Stimulated activated CD4-positive, alpha-beta T cell treated with anti-CD3 and anti-CD28 coated beads, TNF-alpha, amount 100 ng/mL, for 48 hours (primary cell): ENCODE measurements around the gene PREP.

Experiments used
- DNase-seq, 3 donors: peaks; one replicate each; pipeline ENCODE4 v3.0.0-alpha.2; 2020; ENCODE audit warnings: low read depth in 3 of 3

The PREP gene

DNA sequence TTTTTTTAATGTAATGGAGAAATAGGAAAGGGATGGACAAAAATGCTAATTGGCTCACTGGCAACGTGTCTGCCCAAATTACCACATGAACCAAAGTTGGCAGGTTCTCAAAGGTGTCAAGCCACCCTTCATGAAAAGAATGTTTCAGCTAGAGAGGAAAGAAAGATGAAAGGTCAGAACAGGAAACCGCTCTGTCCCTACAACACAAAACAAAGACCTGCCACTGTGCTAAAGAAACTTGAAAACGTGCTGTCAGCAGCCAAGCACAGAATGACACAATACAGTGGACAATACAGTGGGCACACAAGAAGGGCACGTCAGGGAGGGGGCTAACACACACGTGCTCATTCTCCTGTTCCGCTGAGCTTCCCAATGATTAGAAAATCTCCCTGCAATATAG lies 4.9 kb downstream of the PREP start:
- no peak for DNase-seq

DNA sequence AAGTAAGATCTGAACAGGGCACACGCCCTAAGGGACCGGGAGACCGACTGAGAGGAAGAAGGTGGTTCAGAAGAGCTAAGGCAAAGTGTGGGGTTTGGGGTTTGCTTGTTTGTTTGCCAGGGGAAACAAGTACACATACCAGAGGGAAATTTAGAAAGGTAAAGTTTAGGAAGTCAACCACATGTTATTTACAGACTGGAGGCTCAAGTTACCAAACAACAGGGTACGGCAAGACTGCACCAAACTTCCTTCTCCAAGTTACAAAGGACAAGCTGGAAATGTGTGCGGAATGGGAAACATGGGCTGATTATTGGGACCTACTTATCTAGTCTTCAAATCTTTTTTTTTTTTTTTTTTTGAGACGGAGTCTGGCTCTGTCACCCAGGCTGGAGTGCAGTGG lies 11.2 kb downstream of the PREP start:
- no peak for DNase-seq

DNA sequence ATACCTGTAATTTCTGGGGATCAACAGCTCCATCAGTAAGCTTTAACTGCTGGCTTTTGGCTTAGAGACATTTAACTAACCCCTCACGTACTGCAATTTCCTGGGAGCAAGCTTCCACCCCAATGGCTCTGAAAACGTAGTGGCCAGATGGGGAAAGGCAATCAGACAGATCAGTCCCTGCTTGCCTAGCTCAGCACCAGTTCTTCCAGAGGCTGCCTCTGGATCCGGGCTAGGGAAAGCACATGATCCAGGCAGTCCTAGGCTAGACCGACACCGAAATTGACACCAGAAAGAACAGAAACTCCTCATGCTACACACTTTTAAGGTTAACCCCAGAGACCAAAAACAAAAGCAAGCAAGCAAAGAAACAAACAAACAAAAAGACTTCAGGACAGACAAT lies 13.3 kb downstream of the PREP start:
- DNase-seq: no peak

- DNase-seq: no peak
Measured at GRCh38 chr6:105388392-105388791, 14.5 kb downstream of the PREP start.

DNA sequence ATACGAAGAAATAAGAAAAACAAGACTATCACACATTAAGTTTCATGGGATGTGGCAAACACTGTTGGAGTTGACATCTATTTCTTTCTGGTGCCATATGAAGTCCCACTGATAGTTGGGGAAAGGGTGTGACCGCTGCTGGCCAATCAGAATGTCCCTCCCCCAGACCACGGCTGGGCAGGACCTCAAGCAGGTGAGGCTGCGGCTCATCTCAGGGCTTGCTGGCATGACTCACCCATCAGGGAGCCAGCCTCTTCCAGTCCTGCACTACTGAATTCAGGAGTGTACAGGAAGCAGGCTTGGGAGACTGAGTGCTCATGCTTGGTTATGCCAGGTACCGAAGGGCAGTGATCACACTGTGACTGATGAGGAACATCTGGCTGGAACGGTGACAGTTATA lies 18.9 kb downstream of the PREP start:
- no peak for DNase-seq

DNA sequence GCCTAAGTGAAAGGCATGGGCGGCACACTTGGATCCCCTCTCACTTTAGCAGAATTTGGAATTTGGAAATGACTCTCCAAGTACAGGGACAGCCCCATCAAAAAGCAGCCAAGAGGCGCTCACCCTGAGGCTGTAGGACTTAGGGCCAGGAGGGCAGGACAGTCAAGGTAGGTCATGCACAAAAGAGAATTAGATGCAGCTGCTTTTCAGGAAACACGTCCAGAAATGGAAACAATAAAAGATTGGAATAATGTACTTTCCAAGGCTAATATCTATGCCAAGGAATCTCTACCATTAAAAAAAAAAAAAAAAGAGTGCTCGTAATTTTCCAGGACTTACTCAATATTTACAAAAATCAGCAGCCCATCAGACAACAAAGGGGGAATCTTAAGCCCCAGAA lies 19.9 kb downstream of the PREP start:
- no peak for DNase-seq

DNA sequence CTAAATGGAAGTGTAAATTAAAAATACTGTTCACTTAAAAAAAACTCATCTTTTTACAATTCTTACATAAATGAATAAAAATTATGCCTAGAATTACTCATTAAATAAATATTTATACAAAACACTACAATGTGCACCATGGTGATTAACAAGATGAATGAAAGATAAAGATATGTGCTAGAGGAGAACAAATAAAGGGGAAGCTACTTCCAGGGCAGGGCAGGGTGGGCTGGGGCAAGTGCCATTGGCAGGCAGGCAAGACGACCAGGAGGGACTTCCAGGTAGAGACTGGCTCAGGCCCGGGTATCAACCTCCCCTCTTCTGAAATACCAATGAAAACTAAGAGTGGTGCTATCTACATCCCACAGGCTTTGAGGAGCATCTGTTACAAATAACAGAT lies 20.4 kb downstream of the PREP start:
- no peak for DNase-seq

DNA sequence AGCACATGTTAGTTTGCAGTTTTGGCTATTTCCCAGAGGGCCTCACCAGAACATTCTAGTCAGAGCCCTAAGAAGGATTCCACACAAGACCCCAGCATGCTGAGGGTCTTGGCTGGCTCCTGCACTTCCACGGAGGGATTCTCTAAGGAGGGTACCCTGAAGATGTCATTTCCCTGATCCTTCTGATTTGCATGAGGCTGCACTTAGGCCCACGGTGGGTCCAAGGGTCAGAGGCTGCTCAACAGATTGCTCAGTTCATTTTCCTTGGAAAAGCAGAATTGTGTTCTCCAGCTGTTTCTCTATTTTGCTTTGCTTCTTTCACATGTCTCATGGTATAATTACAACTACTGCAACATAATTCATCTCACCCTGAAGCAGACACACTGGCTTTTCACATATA lies 22.2 kb downstream of the PREP start:
- DNase-seq: no peak

DNA sequence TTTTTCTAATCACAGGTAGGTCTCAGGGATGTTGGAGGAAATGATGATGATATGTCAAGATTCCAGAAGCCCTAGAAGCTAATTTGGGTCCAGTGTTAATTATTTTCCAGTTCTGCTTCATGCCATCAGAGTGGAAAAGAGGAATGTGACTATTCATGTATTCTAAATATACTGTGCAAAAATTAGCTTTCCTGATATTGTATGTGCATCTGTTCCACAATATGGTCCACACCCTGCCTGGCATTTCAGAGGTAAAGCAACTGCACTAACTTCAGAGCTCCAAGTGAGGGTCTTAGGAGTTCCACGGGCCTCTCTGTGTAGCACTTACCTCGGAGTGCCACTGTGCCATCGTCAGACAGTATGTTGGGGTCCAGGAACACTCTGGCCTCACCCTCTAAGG lies 27.1 kb downstream of the PREP start:
- no peak for DNase-seq

DNA sequence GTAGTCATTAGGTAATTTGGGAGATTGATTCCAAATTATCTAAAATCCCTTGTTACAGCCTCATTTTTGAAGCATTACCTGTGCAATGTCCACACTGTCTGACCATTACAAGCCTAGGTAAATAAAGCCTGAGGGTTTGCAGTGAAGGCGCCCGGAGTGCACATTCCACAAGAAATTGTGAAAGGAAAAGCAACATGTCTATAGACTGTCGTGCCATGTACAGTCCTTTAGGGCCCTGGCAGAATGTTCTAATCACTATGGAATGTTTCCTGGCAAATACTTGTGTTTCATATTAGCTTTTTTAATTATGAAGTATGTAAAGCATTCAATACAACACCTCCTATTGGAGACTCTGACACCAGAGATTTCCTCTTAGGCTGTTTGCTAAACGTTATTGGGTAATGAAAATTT lies 28.9 kb downstream of the PREP start:
- DNase-seq: no peak

DNA sequence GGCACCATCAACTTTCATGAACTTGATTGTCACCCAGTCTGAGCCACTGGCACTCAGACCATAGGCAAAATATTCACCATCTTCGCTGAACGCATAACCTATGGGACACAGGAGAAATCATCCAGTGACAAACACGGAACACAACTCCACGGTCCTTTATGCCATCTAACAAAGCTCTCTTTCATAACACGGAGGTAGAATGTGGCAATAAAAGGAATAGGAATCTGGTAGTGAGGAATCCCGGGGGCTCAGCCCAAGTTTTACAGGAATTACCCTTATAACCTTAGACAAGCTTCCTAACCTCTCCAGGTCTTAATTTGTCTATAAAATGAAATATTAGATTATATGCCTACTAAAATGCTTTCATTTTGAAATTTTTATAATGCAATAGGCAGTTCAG lies 29.4 kb downstream of the PREP start:
- DNase-seq: no peak

DNA sequence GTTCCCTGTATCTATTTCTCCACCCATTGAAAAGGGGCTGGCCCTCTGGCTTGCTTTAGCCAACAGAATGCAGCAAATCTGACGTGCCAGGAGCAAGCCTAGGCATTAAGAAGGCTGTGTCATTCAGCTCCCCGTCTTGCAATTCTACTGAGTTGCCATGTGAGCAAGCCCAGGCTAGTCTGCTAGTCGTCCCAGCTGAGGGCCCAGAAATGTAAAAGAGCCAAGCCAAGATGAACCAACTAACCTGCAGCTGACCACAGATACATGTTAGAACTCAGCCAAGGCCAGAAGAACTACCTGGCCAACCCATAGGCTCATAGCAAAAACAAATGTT lies 30.1 kb downstream of the PREP start:
- no peak for DNase-seq

GRCh38 chr6:105372142-105372848 lies 30.6 kb downstream of the PREP start:
- no peak for DNase-seq

DNA sequence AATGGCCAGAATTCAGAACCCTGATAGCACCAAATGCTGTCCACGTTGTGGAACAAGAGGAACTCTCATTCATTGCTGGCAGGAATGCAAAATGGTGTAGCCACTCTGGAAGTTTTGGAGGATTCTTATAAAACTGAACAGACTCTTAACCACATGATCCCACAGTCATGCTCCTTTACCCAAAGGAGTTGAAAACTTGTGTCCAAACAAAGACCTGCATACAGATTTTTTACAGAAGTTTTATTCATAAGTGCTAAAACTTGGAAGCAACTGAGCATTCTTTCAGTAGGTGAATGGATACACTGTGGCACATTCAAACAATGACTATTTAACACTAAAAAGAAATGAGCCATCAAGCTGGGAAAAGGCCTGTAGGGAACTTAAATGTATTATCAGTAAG lies 32.5 kb downstream of the PREP start:
- no peak for DNase-seq

- no peak for DNase-seq
Measured at GRCh38 chr6:105369145-105369544, 33.7 kb downstream of the PREP start.

DNA sequence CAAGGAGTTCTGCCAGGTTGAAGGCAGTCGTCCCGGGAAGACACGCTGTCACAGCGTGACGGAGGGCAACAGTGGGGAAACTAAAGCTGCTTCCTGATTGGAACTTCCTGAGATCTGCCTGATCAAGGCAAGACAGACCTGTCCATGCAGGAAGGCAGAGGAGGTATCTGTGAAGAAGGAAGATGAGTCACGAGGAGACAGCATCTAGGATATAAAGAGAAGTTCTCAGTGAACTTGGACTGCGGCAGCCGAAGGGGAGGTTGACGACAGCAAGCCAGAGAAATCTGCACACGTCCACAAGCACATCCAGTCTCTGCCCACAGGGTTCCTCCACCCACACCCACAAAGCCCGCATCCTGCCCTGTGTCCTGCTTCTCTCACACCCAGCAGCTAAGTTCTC lies 38.6 kb downstream of the PREP start:
- DNase-seq: no peak

DNA sequence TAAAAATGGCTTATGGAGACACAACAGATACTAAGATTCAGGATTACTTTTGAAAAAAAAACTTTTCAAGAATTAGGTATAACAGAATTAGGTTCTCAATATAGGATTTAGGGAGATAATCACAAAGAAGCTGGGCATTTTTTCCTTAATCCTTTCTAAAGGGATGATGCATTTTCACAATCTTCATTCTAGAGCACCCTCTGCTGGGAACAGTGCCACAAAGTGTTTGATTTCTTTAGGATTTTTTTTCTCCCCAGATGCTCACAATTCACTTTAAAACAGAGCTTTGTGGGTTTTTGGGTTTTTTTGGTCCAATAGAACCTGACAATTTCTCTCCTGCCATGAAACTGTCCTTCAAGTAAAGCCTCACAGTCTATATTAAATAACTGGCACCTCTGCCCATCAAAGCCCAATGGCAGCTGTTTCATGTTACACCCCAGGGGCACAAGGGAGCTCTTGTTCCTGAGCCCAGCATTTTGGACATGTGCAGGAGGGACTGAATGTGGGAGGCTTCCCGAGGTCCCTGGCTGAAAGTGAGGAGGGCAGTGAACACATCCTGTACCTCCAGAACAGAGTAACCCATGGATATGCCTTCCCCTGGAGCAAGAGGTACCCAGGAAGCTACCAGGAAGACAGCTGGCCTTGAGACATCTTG lies 39.7 kb downstream of the PREP start:
- DNase-seq: no peak

GRCh38 chr6:105359419-105360370 lies 43.2 kb downstream of the PREP start:
- DNase-seq: no peak

- no peak for DNase-seq
Measured at GRCh38 chr6:105357165-105357564, 45.7 kb downstream of the PREP start.

DNA sequence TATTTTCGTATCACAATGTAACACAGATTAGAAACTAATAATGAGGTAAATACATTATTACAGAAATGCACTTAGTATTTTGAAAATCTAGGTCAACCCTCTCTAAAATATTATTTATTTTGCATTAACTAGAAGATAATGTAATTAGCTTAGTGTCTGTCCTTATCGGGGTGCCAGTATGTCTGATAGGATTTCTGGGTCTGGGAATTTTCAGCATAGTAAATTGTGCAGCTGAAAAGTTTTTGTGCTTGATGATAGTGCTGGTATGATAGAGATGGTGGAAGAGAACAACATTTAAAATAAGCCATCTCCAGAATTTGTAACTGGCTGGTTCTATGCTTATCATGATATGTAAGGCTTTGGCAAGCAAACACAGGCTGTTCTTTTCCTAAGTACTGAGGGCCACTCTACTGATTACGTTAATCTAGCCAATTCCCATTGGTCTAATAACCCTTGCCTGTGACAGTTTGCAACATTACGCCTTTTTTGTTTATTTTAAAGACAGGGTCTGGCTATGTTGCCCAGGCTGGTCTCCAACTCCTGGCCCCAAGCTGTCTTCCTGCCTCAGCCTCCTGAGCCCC lies 50.8 kb downstream of the PREP start:
- no peak for DNase-seq

- DNase-seq: no peak
Measured at GRCh38 chr6:105348897-105349296, 54.0 kb downstream of the PREP start.

- DNase-seq: no peak
Measured at GRCh38 chr6:105346052-105346451, 56.8 kb downstream of the PREP start.
